HK-2 (cell line): ENCODE data around the gene ALKBH7.
"Not testable (repeated sequence)": the region's sequence is repeated elsewhere in the genome, so short reads cannot be mapped to it uniquely, and the experiment has no call there.

Experiments
- DNase-seq: peaks from one replicate; pipeline ENCODE4 v3.0.0-alpha.2; 2018; ENCODE audit not compliant: unreplicated experiment

Gene ALKBH7

GRCh38 chr19:6400062-6400944, 27.7 kb downstream of the ALKBH7 start:
- DNase-seq = not testable (repeated sequence)

GRCh38 chr19:6402058-6402457, 29.5 kb downstream of the ALKBH7 start:
- DNase-seq = no peak

GRCh38 chr19:6402837-6403608, 30.4 kb downstream of the ALKBH7 start:
- no peak for DNase-seq

- no peak for DNase-seq
These were observed 33.8 kb downstream of the ALKBH7 start for GRCh38 chr19:6406401-6406800.

GRCh38 chr19:6409346-6409745, 36.8 kb downstream of the ALKBH7 start:
- no peak for DNase-seq

GRCh38 chr19:6412061-6412446, 39.5 kb downstream of the ALKBH7 start:
- DNase-seq = no peak

- DNase-seq = peak; percentile 57
These were observed 40.0 kb downstream of the ALKBH7 start for GRCh38 chr19:6412447-6413091.

- DNase-seq = no peak
These were observed 40.7 kb downstream of the ALKBH7 start for GRCh38 chr19:6413291-6413690.

GRCh38 chr19:6413721-6414643, 41.4 kb downstream of the ALKBH7 start:
- no peak for DNase-seq

GRCh38 chr19:6414793-6415590, 42.4 kb downstream of the ALKBH7 start:
- DNase-seq = no peak

- no peak for DNase-seq
These were observed 43.1 kb downstream of the ALKBH7 start for GRCh38 chr19:6415591-6416190.

GRCh38 chr19:6416658-6417405, 44.2 kb downstream of the ALKBH7 start:
- DNase-seq = no peak

- no peak for DNase-seq
These were observed 45.3 kb downstream of the ALKBH7 start for GRCh38 chr19:6417713-6418561.

- no peak for DNase-seq
These were observed 46.0 kb downstream of the ALKBH7 start for GRCh38 chr19:6418562-6418932.

- no peak for DNase-seq
These were observed 48.8 kb downstream of the ALKBH7 start for GRCh38 chr19:6421075-6422014.

- DNase-seq = peak; percentile 41
These were observed 51.1 kb downstream of the ALKBH7 start for GRCh38 chr19:6423499-6424194.
